GM20000 (cell line): ENCODE measurements around the gene NCF2.
"Not testable (repeated sequence)": the region's sequence is repeated elsewhere in the genome, so short reads cannot be mapped to it uniquely, and the experiment has no call there.

ENCODE experiments used
- DNase-seq: peaks from one replicate; pipeline ENCODE4 v3.0.0; 2012; ENCODE audit warnings: low spot score
- TF ChIP-seq, protein P1 (sequence below): IDR thresholded peaks from 2 replicates; pipeline ENCODE4 v1.5.1; 2012; ENCODE audit warnings: mild to moderate bottlenecking, control low read depth; ENCODE audit errors: extremely low read depth, missing control alignments

The NCF2 gene

DNA sequence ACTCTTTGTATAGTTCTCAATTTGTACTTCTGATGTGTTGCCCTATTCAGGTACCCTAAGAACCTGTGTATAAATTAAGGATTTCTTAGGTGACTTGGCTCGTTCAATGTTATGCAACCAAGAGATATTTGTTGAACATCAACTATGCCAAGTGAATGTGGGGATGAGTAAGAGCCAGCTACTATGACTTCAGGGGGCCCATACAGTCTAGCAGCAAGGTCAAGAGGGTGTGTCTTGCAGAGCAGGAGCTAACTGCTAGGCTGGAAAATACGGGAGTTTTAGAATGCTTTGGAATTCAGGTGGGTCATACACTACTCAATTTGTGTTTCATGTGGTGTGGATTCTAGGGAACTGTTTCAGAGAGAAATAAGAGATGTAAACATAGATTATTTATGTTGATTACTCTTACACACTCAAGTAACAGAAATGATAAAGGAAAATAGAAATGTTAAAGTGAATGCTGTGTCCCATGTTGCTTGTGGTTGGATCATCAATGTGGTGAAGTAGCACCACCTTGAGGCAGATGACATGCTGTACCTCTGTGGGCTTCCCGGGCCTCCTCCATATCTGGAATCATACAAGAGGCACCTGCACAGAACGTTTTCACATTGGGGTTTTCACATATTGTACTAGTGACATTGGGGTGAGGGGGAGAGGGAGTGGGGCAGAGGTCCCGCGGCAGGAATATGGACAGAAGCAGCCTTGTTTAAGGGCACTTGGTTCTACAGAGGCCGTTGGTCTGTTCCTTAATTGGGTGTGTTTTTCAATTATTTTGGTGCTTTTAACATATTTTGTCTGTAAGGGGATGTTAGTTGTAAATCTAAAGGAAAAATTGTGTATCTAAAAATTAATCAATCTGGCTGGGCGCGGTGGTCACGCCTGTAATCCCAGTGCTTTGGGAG lies 32.9 kb upstream of the NCF2 start:
- DNase-seq: peak; percentile 48
- TF ChIP-seq, protein P1, sequence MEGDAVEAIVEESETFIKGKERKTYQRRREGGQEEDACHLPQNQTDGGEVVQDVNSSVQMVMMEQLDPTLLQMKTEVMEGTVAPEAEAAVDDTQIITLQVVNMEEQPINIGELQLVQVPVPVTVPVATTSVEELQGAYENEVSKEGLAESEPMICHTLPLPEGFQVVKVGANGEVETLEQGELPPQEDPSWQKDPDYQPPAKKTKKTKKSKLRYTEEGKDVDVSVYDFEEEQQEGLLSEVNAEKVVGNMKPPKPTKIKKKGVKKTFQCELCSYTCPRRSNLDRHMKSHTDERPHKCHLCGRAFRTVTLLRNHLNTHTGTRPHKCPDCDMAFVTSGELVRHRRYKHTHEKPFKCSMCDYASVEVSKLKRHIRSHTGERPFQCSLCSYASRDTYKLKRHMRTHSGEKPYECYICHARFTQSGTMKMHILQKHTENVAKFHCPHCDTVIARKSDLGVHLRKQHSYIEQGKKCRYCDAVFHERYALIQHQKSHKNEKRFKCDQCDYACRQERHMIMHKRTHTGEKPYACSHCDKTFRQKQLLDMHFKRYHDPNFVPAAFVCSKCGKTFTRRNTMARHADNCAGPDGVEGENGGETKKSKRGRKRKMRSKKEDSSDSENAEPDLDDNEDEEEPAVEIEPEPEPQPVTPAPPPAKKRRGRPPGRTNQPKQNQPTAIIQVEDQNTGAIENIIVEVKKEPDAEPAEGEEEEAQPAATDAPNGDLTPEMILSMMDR: peak; percentile 56

DNA sequence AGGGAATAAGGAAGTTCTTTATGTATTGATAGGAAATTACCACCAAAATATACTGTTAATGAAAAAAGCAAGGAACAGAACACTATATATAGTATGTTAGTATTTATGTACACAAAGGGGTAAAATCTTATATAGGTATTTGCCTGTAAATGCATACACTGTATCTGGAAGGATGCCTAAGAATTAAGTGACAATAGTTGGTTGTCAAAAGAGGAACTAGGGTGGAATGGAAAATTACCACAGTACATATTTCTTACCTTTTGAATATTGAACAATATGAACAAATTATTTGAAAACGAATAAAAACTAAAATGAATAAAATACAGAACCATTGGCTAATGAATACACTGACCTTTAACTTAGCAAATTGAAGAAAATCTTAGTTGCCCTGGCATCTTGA lies 31.8 kb upstream of the NCF2 start:
- TF ChIP-seq, protein P1: no peak
- no peak for DNase-seq

DNA sequence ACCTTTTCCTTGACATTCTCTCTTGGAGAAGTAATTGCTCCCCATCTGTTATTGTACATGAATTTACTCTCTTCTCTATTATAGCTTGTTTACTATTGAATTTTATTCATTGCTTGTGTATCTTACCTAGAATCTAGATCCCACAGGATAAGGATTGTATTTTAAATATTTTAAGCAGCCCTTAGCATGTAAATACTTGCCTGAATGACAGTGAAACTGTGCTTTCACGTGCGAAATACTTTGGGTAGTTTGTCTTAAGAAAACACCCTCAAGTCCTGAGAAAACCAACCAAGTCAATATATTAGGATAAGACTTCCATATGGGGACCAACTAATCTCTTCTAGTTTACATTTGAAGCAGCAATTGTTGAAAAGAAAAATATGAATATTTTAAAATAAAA lies 30.1 kb upstream of the NCF2 start:
- TF ChIP-seq, protein P1: no peak
- DNase-seq: no peak

DNA sequence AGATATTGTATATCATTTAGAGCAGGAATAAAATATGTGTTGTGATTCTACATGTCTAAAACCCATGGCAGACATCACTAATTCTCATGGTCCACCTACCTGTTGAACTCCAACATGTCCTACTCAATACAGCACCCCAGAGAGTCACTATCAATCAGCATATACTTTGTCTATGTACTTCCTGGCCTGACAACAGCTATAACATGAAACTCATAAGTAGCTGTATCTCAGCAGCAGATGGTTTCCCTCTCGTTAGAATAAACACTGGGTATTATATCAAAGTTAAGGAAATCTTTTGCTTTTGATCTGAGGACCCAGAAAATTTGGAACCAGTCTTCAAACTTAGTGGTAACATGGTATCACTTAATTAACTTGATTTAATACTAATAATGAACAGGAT lies 29.5 kb upstream of the NCF2 start:
- DNase-seq: no peak
- TF ChIP-seq, protein P1: no peak

DNA sequence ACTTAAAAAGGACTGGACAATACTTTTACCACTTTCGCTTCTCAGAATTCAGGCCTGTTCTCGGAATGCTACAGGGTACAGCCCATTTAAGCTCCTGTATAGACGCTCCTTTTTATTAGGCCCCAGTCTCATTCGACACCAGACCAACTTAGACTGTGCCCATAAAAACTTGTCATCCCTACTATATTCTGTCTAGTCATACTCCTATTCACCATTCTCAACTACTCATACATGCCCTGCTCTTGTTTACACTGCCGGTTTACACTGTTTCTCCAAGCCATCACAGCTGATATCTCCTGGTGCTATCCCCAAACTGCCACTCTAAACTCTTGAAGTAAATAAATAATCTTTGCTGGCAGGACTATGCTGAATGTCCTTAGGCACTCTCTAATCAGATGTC lies 27.9 kb upstream of the NCF2 start:
- not testable (repeated sequence) for DNase-seq

DNA sequence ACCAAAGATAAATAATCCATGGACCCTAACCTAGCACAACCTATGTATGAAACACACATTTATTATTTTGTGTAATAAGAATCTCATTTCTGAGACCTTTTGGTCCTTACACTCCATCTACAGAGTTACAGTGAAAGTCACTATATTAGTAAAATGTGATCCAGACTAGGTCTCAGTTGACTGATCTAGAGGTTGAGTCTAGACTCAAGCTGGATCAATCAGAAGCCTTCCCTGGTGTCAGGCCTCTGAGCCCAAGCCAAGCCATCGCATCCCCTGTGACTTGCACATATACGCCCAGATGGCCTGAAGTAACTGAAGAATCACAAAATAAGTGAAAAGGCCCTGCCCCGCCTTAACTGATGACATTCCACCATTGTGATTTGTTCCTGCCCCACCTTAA lies 22.7 kb upstream of the NCF2 start:
- DNase-seq: not testable (repeated sequence)

DNA sequence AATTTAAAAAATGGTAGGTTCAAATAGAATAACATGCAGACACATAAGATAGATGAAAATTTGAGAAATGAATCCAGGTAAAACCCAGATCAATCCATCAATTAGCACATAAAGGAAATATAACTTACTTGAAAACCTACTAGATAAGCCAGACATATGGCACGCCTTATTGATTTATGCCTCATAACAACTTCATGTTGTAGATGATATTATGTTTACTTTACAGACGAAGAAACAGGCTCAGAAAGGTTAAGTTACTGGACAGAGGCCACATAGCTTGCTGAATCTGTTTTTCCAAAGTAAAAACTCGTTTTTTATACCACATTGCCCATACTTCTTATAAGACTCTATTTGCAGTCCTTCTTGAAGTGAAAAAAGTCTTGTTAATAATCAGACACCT lies 22.1 kb upstream of the NCF2 start:
- TF ChIP-seq, protein P1: no peak

DNA sequence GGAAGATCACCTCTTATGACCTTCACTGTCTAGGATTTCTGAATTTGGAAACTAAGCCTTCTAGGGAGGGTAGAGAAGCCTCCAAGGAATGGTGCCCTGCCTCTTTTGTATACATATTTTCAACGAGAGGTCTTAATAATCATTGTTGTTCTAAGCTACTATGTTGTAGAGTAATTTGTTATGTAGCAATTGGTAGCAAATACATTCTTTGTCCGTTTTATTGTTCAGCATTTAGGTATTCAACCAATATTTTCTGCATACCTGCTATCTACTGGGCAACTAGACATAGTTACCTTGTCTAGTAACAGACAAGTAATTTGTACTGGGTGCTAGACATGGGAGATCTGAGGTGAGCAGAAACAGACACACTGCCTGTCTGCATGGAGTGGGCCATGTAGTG lies 20.8 kb upstream of the NCF2 start:
- no peak for DNase-seq
- TF ChIP-seq, protein P1: no peak

More for the DNA sequence above, 22.1 kb upstream of the NCF2 start:
- DNase-seq: no peak
